Thyroid gland (tissue), 4 donors: ENCODE data around the gene KRTAP10-10.

ENCODE experiments used
- CTCF ChIP-seq, 6 experiments: fragments of 200-600 bp in 3 of 6; fragments of 450-650 bp in 3 of 6; sonication (generic) in 3 of 6; IDR thresholded peaks; one replicate each; pipeline ENCODE4 v1.5.1; 2016 to 2019; ENCODE audit warnings: antibody characterized with exemption in 6 of 6, mild to moderate bottlenecking in 2 of 6, inconsistent platforms in 1 of 6, moderate library complexity in 1 of 6
- POLR2A ChIP-seq, 2 donors: fragments of 450-650 bp; IDR thresholded peaks; one replicate each; pipeline ENCODE4 v1.6.1; 2017; ENCODE audit warnings: antibody characterized with exemption in 2 of 2, mild to moderate bottlenecking in 2 of 2, moderate library complexity in 1 of 2

GRCh38 chr21:44596068-44596725 lies 41.0 kb upstream of the KRTAP10-10 start:
- TF ChIP-seq CTCF (IDR thresholded peaks at IDR 0.05): no peak
- TF ChIP-seq POLR2A (IDR thresholded peaks at IDR 0.05): no peak
